ENCODE data around the gene SLFNL1. TPM values are rescaled to one million over a fixed set of nuclear protein-coding genes. Genes with fewer than 3 reads are reported as not detected.

The SLFNL1 gene
- total RNA-seq, 1 experiment from 2014 or later, result not detected

GRCh38 chr1:41053316-41053715, 31.8 kb upstream of the SLFNL1 start (continued):
- TF ChIP-seq AR (CRISPR knock-in tag; IDR thresholded peaks at IDR 0.05), result no peak
- TF ChIP-seq PRDM15 (CRISPR knock-in tag; IDR thresholded peaks at IDR 0.05), result no peak
- TF ChIP-seq ATF2 (CRISPR knock-in tag; IDR thresholded peaks at IDR 0.05; ENCODE audit: borderline replicate concordance, low read depth), result no peak
- no peak for TF ChIP-seq E2F5 (CRISPR knock-in tag; IDR thresholded peaks at IDR 0.05)
- TF ChIP-seq ELF4 (CRISPR knock-in tag; IDR thresholded peaks at IDR 0.05; ENCODE audit: low read depth), result no peak
- no peak for TF ChIP-seq HMGA2 (CRISPR knock-in tag; IDR thresholded peaks at IDR 0.05)
- TF ChIP-seq ZNF671 (CRISPR knock-in tag; IDR thresholded peaks at IDR 0.05), result no peak
- no peak for TF ChIP-seq GABPB1 (CRISPR knock-in tag; IDR thresholded peaks at IDR 0.05)

- Mint-ChIP-seq H3K4me3 (no peak overlapping the region), H3K9me3 (peaks cover 3% of the 10 kb centered on the region), H3K27ac (no peak overlapping the region), H3K36me3 (peaks cover 16% of the 10 kb centered on the region), H3K4me1 (peaks cover 4% of the 10 kb centered on the region), H3K27me3 (ENCODE audit: low read depth) (no peaks in the 10 kb centered on the region)
- ChIA-PET CTCF (no interaction called here), POLR2A (no interaction called here)
- TF ChIP-seq ZNF121 (CRISPR knock-in tag; IDR thresholded peaks at IDR 0.05) (no peak), ARID4B (CRISPR knock-in tag; IDR thresholded peaks at IDR 0.05; ENCODE audit: borderline replicate concordance) (no peak), ZNF416 (CRISPR knock-in tag; IDR thresholded peaks at IDR 0.05) (no peak), CREB1 (CRISPR knock-in tag; IDR thresholded peaks at IDR 0.05) (no peak), GRHL2 (CRISPR knock-in tag; IDR thresholded peaks at IDR 0.05; ENCODE audit: insufficient replicate concordance, severe bottlenecking) (no peak), ZNF138 (CRISPR knock-in tag; conservative IDR thresholded peaks at IDR 0.05) (no peak), NR3C1 (CRISPR knock-in tag; conservative IDR thresholded peaks at IDR 0.05; ENCODE audit: low read depth) (no peak), TEAD1 (CRISPR knock-in tag; IDR thresholded peaks at IDR 0.05) (no peak), KAT7 (CRISPR knock-in tag; IDR thresholded peaks at IDR 0.05; ENCODE audit: borderline replicate concordance) (no peak), NFE2L1 (CRISPR knock-in tag; IDR thresholded peaks at IDR 0.05) (no peak), E2F1 (CRISPR knock-in tag; IDR thresholded peaks at IDR 0.05) (no peak), MAX (CRISPR knock-in tag; IDR thresholded peaks at IDR 0.05) (no peak), ATF3 (CRISPR knock-in tag; conservative IDR thresholded peaks at IDR 0.05) (no peak), MLX (CRISPR knock-in tag; IDR thresholded peaks at IDR 0.05) (no peak)
- DNase-seq (ENCODE audit: low spot score) (no peak), ATAC-seq (no peak)
These were observed 29.5 kb upstream of the SLFNL1 start for GRCh38 chr1:41051022-41051421.

Measured in WTC11 (cell line).